Epithelial cell of proximal tubule (primary cell): ENCODE results near the gene COX11. TPM values are rescaled to one million over a fixed set of nuclear protein-coding genes. Genes with fewer than 3 reads are reported as not detected.
A peak's percentile ranks its signal among the peaks of the same experiment; 100 is the strongest.

Source experiments
- DNase-seq: peaks from one replicate; pipeline ENCODE4 v3.0.0-alpha.2; 2011; ENCODE audit warnings: low read depth
- H3K4me3 ChIP-seq: 2 replicates; pipeline ENCODE4 v1.5.1; 2011; ENCODE audit warnings: low read depth, mild to moderate bottlenecking, low read length
- CTCF ChIP-seq: conservative IDR thresholded peaks from 2 replicates; pipeline ENCODE4 v1.5.1; 2012; ENCODE audit warnings: low read depth, mild to moderate bottlenecking, low read length
- total RNA-seq: library from RNA; depleted of rRNA; stranded (reverse); fragments of >200 nt; gene quantifications from 2 replicates; pipeline ENCODE4 v1.2.3, GENCODE V29; 2015

The COX11 gene
- 39.3 and 100 TPM in 2 replicates for total RNA-seq

GRCh38 chr17:54968262-54968987 lies at the start of gene COX11, which contains the start of gene STXBP4:
TSS of gene COX11 (minus strand) at chr17:54968654. CDS start at chr17:54968646, 8 bp downstream.
TSS of gene STXBP4 (plus strand) at chr17:54968765. CDS start at chr17:54986220, 17,455 bp downstream.
- H3K4me3 ChIP-seq, result peak within 1 kb of the TSS; percentile 71
- peak; percentile 70 for DNase-seq
- TF ChIP-seq CTCF, result no peak

- H3K4me3 ChIP-seq, result no peak overlapping the region
- DNase-seq, result no peak
- TF ChIP-seq CTCF, result peak; percentile 57
Measured at GRCh38 chr17:55005520-55005919, 37.1 kb upstream of the COX11 start.

GRCh38 chr17:55004484-55004883 lies 36.0 kb upstream of the COX11 start:
- TF ChIP-seq CTCF, result no peak
- no peak for DNase-seq

GRCh38 chr17:55002458-55002857 lies 34.0 kb upstream of the COX11 start:
- no peak for TF ChIP-seq CTCF
- DNase-seq, result no peak
- no peak overlapping the region for H3K4me3 ChIP-seq

More at GRCh38 chr17:55004484-55004883, 36.0 kb upstream of the COX11 start:
- H3K4me3 ChIP-seq, result no peak overlapping the region

- no peak for DNase-seq
- no peak for TF ChIP-seq CTCF
- H3K4me3 ChIP-seq, result no peak overlapping the region
Measured at GRCh38 chr17:54996441-54996840, 28.0 kb upstream of the COX11 start.

- H3K4me3 ChIP-seq, result no peak overlapping the region
- no peak for DNase-seq
- TF ChIP-seq CTCF, result peak; percentile 65
Measured at GRCh38 chr17:54992797-54993639, 24.6 kb upstream of the COX11 start.
